ENCODE measurements around the gene ZCCHC14. TPM values are rescaled to one million over a fixed set of nuclear protein-coding genes. Genes with fewer than 3 reads are reported as not detected.

ZCCHC14 gene
- 5.2 to 9.6 TPM (median 9.3 TPM) in 5 replicates for total RNA-seq (2022; extraction: Qiagen RNA extraction; ENCODE audit: low read depth)

DNA sequence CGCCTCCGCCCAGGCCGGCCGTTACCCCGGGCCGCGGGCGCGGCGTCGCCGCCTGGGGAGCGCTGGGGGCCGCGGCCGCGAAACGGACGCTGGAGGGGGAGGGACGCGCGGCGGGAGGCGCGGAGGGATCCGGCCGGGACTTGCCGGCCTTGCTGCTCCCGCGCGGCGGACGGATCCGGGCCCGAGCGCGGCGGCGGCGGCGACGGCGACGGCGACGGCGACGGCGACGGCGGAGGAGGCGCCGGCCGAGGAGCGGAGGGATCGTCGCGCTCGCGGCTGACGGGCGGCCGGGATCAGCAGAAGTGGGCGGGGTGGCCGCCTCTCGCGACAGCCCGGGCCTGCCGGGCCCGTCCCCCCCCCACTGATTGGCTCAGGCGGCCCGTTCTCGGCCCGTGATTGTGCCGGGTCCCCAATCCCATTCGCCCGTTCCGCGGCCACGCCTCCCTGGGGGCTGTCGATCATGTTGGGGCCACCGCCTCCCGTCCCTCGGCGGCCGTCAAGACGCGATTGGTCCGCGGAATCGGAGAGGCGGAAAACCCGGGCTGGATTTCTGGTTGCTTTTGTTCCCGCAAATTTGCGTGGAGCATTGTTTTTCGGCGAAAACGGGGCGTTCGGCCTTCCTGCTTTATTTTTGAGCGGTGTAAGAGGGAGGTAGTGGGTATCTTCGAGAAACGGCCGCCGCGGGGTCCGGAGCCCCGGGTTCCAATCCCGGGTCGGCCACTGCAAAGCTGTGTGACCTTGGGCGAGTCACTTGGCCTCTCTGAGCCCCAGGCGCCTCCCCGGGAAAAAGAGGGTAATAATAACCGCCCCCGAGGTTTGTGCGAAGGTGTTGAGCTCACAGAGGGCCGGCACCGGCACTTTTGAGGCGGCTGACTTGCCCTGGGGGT, at the start of gene ZCCHC14:
Gene ZCCHC14 (minus strand): TSS at position 304 of the 887 bp plus-strand sequence. CDS start 786 bp downstream, outside the sequence.

DNA sequence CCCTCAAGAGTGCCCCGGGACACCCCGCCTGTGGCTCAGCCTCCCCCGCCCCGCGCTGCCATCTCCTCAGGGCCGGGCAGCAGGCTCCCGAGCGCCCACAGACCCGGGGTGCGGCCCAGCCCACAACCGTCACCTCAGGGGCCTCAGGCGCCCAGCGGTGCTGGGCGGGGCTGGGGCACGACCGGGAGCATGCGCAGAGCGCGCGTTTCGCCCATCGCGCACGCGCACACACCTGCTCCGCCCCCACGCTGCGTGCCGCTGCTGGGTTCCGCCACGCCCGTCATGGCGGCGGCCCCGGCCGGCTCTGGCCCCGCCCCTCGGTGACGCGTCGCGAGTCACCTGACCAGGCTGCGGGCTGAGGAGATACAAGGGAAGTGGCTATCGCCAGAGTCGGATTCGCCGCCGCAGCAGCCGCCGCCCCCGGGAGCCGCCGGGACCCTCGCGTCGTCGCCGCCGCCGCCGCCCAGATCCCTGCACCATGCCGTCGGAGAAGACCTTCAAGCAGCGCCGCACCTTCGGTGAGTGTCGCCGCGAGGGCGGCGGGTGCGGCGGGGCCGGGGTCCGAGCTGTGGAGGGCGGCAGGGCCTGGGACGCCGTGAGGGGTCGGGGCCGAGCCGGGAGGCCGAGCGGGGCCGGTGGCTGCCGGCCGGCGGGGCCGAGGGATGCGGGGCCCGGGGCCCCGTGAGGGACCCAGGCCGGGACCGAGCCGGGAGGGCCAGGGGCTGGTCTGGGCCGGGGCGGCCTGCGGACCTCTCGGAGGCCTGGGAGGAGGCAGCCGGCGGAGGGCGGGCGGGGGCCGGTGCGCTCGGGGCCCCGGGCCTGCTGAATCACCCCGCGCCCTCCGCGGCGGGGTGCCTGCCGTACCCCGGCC, 100.6 kb downstream of the ZCCHC14 start, which contains the start of gene MAP1LC3B:
Gene MAP1LC3B (plus strand): TSS at position 387 of the 871 bp plus-strand sequence. CDS start 92 bp downstream, at position 479.

DNA sequence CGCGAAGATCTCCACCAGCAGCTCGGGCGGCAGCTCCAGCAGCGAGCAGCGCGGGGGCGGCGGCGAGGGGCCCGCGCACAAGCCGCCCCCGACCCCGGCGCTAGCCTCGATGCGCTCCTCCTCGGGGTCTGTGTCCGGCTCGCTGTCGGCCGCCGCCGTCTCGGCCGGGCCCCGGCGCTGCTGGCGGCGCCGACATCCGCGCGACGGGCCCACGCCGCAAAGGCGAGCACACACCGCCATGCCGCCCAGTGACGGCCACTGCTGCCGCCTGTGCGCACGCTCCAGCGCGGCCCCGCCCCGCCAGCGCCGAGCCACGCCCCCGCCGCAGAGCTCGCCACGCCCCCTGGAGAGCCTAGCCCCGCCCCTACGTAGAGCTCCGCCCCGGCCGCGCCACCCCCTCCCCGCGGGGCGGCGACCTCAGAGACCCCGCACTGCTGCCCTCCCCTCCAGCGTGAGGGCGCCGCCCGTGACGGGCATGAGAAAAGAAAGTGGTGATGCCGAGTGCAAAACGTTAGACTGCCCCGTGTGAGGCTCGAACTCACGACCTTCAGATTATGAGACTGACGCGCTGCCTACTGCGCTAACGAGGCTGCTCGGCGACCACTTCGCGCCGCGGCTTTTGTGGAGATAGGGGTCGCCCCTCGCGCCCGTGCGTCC, 109.2 kb downstream of the ZCCHC14 start, which contains the start of gene FBXO31:
Gene FBXO31 (minus strand): TSS at position 272 of the 657 bp plus-strand sequence. CDS start 32 bp downstream, at position 240.

Other genes with a start within 250 kb of the ZCCHC14 start
- gene C16orf95, start 175.6 kb downstream of the ZCCHC14 start, total RNA-seq (2022; extraction: Qiagen RNA extraction; ENCODE audit: low read depth) = 4.2 to 6.4 TPM (median 5.8 TPM) in 5 replicates
- 16.8 to 27.2 TPM (median 23.9 TPM) in 5 replicates for gene FBXO31, start 109.2 kb downstream of the ZCCHC14 start, total RNA-seq (2022; extraction: Qiagen RNA extraction; ENCODE audit: low read depth)
- 71.7 to 115 TPM (median 78.5 TPM) in 5 replicates for gene MAP1LC3B, start 100.7 kb downstream of the ZCCHC14 start, total RNA-seq (2022; extraction: Qiagen RNA extraction; ENCODE audit: low read depth)
- gene JPH3, start 109.5 kb upstream of the ZCCHC14 start, total RNA-seq (2022; extraction: Qiagen RNA extraction; ENCODE audit: low read depth) = 0.80 to 2.8 TPM (median 2.4 TPM) in 5 replicates

Data from A549 treated with ZK216348 at 1 μM for 4 hours (cell line).